K562 (cell line): ENCODE results near the gene WDPCP. TPM values are rescaled to one million over a fixed set of nuclear protein-coding genes. Genes with fewer than 3 reads are reported as not detected.

Experiments used
- ATAC-seq: fragments of 200-7000 bp; cut with Tn5 transposase; 3 replicates; pipeline ENCODE4 v1.9.1; 2020; ENCODE audit warnings: moderate library complexity
- BruUV-seq: library from RNA; stranded (reverse); fragments of 400-500 nt; replicated peaks from 2 replicates; lab custom pipeline; 2021; lab: Mats Ljungman, UMichigan
- CTCF ChIA-PET: fragments of 300-600 bp; formaldehyde crosslinking; extraction: SDS; loops from one replicate; lab custom pipeline; 2021; ENCODE audit warnings: low intra/inter-chr PET ratio; lab: Yijun Ruan, JAX
- POLR2A ChIA-PET: fragments of 300-600, 350-650 bp; sonication (Branson Sonifier 250); formaldehyde crosslinking; extraction: SDS; loops from one replicate; lab custom pipeline; 2021; ENCODE audit warnings: antibody characterized with exemption, inconsistent platforms; lab: Yijun Ruan, JAX
- DNase-seq, 4 experiments: peaks; one replicate each; pipeline versions ENCODE4 v3.0.0 to v3.0.0-alpha.2; 2011 to 2018; ENCODE audit warnings: low spot score in 3 of 4, mixed read lengths in 3 of 4; ENCODE audit errors: extremely low read depth in 1 of 4
- FAIRE-seq: peaks from 2 replicates; lab custom pipeline; 2011; peaks lifted over from hg19 to GRCh38; lab: Jason Lieb, UNC
- H2AFZ ChIP-seq: 2 replicates; pipeline ENCODE4 v1.6.0; 2011; ENCODE audit warnings: low read depth, low read length, control low read depth, inconsistent platforms
- H3K27ac ChIP-seq: fragments of 200-600 bp; 3 replicates; pipeline ENCODE4 v1.8.0; 2011; ENCODE audit warnings: low read depth, mild to moderate bottlenecking, control low read depth, inconsistent platforms, low read length, moderate library complexity, mixed read lengths; ENCODE audit errors: extremely low read depth
- H3K27me3 ChIP-seq, 2 experiments: fragments of 300-600 bp in 1 of 2; 2 replicates in 1 of 2; 3 replicates in 1 of 2; pipeline versions ENCODE4 v1.6.0 to v1.8.0; 2011; ENCODE audit warnings: inconsistent platforms in 2 of 2, low read length in 2 of 2, mild to moderate bottlenecking in 1 of 2, mixed read lengths in 1 of 2, moderate library complexity in 1 of 2; ENCODE audit not compliant: control insufficient read depth in 2 of 2, insufficient read depth in 2 of 2
- H3K36me3 ChIP-seq: fragments of 300-600 bp; 3 replicates; pipeline ENCODE4 v1.8.0; 2011; ENCODE audit warnings: mild to moderate bottlenecking, low read length, inconsistent platforms; ENCODE audit not compliant: control insufficient read depth, insufficient read depth
- H3K4me1 ChIP-seq, 2 experiments: fragments of 200-600 bp in 1 of 2; replicated peaks in 1 of 2; 2 replicates in 1 of 2; 3 replicates in 1 of 2; pipeline versions ENCODE4 v1.5.1 to v1.8.0; 2011; ENCODE audit warnings: inconsistent platforms in 2 of 2, low read length in 2 of 2, mild to moderate bottlenecking in 1 of 2, mixed read lengths in 1 of 2, moderate library complexity in 1 of 2; ENCODE audit not compliant: control insufficient read depth in 2 of 2, insufficient read depth in 2 of 2
- H3K4me2 ChIP-seq: 2 replicates; pipeline ENCODE4 v1.6.1; 2011; ENCODE audit warnings: low read length, control low read depth, inconsistent platforms, mixed read lengths; ENCODE audit not compliant: insufficient read depth
- H3K4me3 ChIP-seq: fragments of 200-600 bp; sonication (generic), shearing (Covaris generic); 2 replicates; pipeline ENCODE4 v1.5.1; 2016; ENCODE audit warnings: control low read depth, inconsistent platforms
- H3K79me2 ChIP-seq: fragments of 200-600 bp; 3 replicates; pipeline ENCODE4 v1.8.0; 2011; ENCODE audit warnings: low read length, inconsistent platforms; ENCODE audit not compliant: control insufficient read depth, insufficient read depth
- H3K9ac ChIP-seq, 2 experiments: 2 replicates each; pipeline versions ENCODE4 v1.6.0 to v1.6.1; 2011; ENCODE audit warnings: low read depth in 2 of 2, low read length in 2 of 2, control low read depth in 1 of 2, inconsistent platforms in 1 of 2, mild to moderate bottlenecking in 1 of 2, mixed read lengths in 1 of 2; ENCODE audit not compliant: insufficient read depth in 1 of 2
- H3K9me1 ChIP-seq: one replicate; pipeline ENCODE4 v1.6.0; 2011; ENCODE audit warnings: inconsistent platforms, mild to moderate bottlenecking, low read length, moderate library complexity; ENCODE audit not compliant: control insufficient read depth, insufficient read depth
- H3K9me3 ChIP-seq: replicated peaks from 2 replicates; pipeline ENCODE4 v1.5.1; 2011; ENCODE audit warnings: low read depth, low read length, inconsistent platforms; ENCODE audit not compliant: control insufficient read depth, insufficient read depth
- H4K20me1 ChIP-seq: replicated peaks from 2 replicates; pipeline ENCODE4 v1.6.1; 2011; ENCODE audit warnings: low read length, inconsistent platforms, mixed read lengths; ENCODE audit not compliant: control insufficient read depth, insufficient read depth
- AFF1 ChIP-seq, 2 experiments: fragments of 450-650 bp; IDR thresholded peaks; 2 replicates each; pipeline ENCODE4 v1.6.1; 2018; ENCODE audit warnings: mild to moderate bottlenecking in 2 of 2, low read depth in 1 of 2; ENCODE audit not compliant: partially characterized antibody in 2 of 2
- E4F1 ChIP-seq: fragments of 250-450 bp; sonication (Bioruptor Pico); IDR thresholded peaks from 2 replicates; pipeline ENCODE4 v1.5.0; 2021; ENCODE audit warnings: mild to moderate bottlenecking, borderline replicate concordance
- ETV1 ChIP-seq: fragments of 450-650 bp; conservative IDR thresholded peaks from 2 replicates; pipeline ENCODE4 v1.6.1; 2016; ENCODE audit warnings: missing genetic modification characterization, control low read depth, low read depth, missing compliant biosample characterization
- ILK ChIP-seq: fragments of 450-650 bp; IDR thresholded peaks from 2 replicates; pipeline ENCODE4 v1.6.1; 2016; ENCODE audit warnings: missing genetic modification characterization, low read depth, mild to moderate bottlenecking, missing compliant biosample characterization, moderate library complexity, borderline replicate concordance
- NELFE ChIP-seq: IDR thresholded peaks from 2 replicates; pipeline ENCODE4 v1.6.1; 2011; ENCODE audit warnings: mild to moderate bottlenecking; ENCODE audit not compliant: insufficient read depth, insufficient read length
- SRSF9 ChIP-seq: fragments of 200-400 bp; formaldehyde crosslinking; IDR thresholded peaks from 2 replicates; pipeline ENCODE4 v1.6.1; 2017; ENCODE audit warnings: low read depth, low read length, borderline replicate concordance
- THRA ChIP-seq: fragments of 450-650 bp; IDR thresholded peaks from 2 replicates; pipeline ENCODE4 v1.6.1; 2017; ENCODE audit warnings: mild to moderate bottlenecking, moderate library complexity
- ZFX ChIP-seq: sonication (generic); formaldehyde crosslinking; IDR thresholded peaks from 2 replicates; pipeline ENCODE4 v1.8.0; 2022; ENCODE audit warnings: mild to moderate bottlenecking, missing genetic modification reagents, moderate library complexity
- ZNF197 ChIP-seq: fragments of 200-800 bp; sonication (Bioruptor generic); IDR thresholded peaks from 2 replicates; pipeline ENCODE4 v1.6.1; 2016; ENCODE audit warnings: low read depth, missing genetic modification characterization, missing compliant biosample characterization
- WGBS: fragments of 100-300 bp; shearing (Covaris generic); methylation state at CpG from one replicate; pipeline ENCODE4 v1.1.6; 2016; ENCODE audit warnings: low coverage, mixed read lengths; ENCODE audit not compliant: insufficient coverage; ENCODE audit errors: missing lambda C conversion rate; 5-methylcytosine and 5-hydroxymethylcytosine counted together
- in situ Hi-C: fragments of 300-500 bp; cut with MboI; formaldehyde crosslinking; loops from 4 replicates; pipeline ENCODE4 v1.15.0; 2018; ENCODE audit warnings: inconsistent platforms, mixed read lengths
- intact Hi-C: fragments of 100-400 bp; cut with micrococcal nuclease; formaldehyde crosslinking; loops from 2 replicates; pipeline ENCODE4 v1.14.2; 2022
- polyA plus RNA-seq, 8 experiments: library from polyadenylated mRNA; depleted of rRNA in 4 of 8; stranded (reverse) in 5 of 8; unstranded in 3 of 8; fragments of >200 nt; fragmentation: Nextera tagmentation in 2 of 8; fragmentation: Illumina TruSeq in 1 of 8; extraction: Ambion mirVana in 2 of 8; extraction: Trizol in 1 of 8; gene quantifications; 2 replicates each; pipeline versions ENCODE4 v1.2.1 to v1.2.3, GENCODE V29; 2011 to 2014; ENCODE audit warnings: inconsistent platforms in 1 of 8, missing spikeins in 1 of 8
- total RNA-seq, 7 experiments: library from RNA; depleted of rRNA in 6 of 7; stranded (reverse); fragments of >200 nt in 6 of 7; fragmentation: Illumina TruSeq in 2 of 7; extraction: Trizol in 2 of 7; gene quantifications; 2 replicates each; pipeline versions ENCODE4 v1.2.1 to v1.2.3, GENCODE V29; 2011 to 2021; ENCODE audit warnings: low replicate concordance in 1 of 7
- TF ChIP-seq, protein P1 (sequence below): fragments of 450-650 bp; formaldehyde crosslinking; IDR thresholded peaks from 2 replicates; pipeline ENCODE4 v1.4.0; 2020; ENCODE audit warnings: mild to moderate bottlenecking, mixed read lengths

The WDPCP gene
- total and polyA plus RNA-seq, 9 of the 15 experiments (the other 6 are each of a cell fraction or from before 2014, with no cell fraction given), result 1.4 to 6.4 (median 5.5) TPM

DNA sequence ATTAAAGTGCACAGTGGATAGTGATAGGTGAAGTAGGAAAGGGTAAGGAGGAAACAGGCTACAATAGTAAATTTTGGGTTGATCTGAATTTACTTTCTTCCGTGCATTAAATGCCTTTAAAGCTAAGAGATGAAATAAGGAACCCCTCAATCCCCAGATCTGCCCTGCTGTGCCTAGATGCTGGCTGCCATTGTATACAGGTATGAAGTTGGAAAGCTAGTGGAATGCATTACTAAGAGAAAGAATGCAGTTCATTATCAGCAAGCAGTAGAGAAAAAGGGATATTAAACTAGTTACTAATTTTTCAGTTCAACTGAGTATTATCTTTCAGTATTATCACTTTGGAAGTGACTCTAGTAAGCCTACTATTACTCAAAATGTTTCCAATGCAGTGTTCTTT lies 93.3 kb downstream of the WDPCP start:
- ChIA-PET POLR2A (interaction anchor here (0.6 kb wide), 2 partner anchors 82 to 906 kb away, joined by 3 read pairs; no protein-coding TSS in a partner anchor), CTCF (no interaction called here)
- Histone ChIP-seq H3K27me3 (no peaks in the 10 kb centered on the region), H3K4me1 (no peaks in the 10 kb centered on the region), H3K9me3 (no peaks in the 10 kb centered on the region), H4K20me1 (no peaks in the 10 kb centered on the region), H3K4me2 (no peak overlapping the region), H2AFZ (no peak overlapping the region), H3K4me3 (no peak overlapping the region), H3K79me2 (no peaks in the 10 kb centered on the region), H3K27ac (no peak overlapping the region), H3K36me3 (no peaks in the 10 kb centered on the region), H3K9ac (no peak overlapping the region), H3K9me1 (no peaks in the 10 kb centered on the region)
- TF ChIP-seq NELFE (no peak), ZFX (CRISPR knock-in tag) (no peak), ETV1 (tag) (no peak), SRSF9 (no peak), ILK (no peak), THRA (no peak), AFF1 (IDR thresholded peaks at IDR 0.05; ENCODE audit: low read depth in 1 of 2, partially characterized antibody in 2 of 2) (no peak), ZNF197 (no peak), E4F1 (CRISPR knock-in tag) (no peak)
- TF ChIP-seq, protein P1, sequence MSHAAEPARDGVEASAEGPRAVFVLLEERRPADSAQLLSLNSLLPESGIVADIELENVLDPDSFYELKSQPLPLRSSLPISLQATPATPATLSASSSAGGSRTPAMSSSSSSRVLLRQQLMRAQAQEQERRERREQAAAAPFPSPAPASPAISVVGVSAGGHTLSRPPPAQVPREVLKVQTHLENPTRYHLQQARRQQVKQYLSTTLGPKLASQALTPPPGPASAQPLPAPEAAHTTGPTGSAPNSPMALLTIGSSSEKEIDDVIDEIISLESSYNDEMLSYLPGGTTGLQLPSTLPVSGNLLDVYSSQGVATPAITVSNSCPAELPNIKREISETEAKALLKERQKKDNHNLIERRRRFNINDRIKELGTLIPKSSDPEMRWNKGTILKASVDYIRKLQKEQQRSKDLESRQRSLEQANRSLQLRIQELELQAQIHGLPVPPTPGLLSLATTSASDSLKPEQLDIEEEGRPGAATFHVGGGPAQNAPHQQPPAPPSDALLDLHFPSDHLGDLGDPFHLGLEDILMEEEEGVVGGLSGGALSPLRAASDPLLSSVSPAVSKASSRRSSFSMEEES (CRISPR knock-in tag), result no peak
- in situ Hi-C loops (no loop called here), intact Hi-C loops (no loop called here)
- FAIRE-seq, result no peak
- WGBS, result 15% methylated on average over 1 of the region's 1 CpG
- no TSS peak for BruUV-seq
- no peak for DNase-seq
- ATAC-seq, result no peak
